Epithelial cell of esophagus (primary cell): Measurements from ENCODE around the gene FRMPD1.

ENCODE experiments used
- DNase-seq: peaks from one replicate; pipeline ENCODE4 v3.0.0; 2010; ENCODE audit warnings: low read depth
- H3K4me3 ChIP-seq: 2 replicates; pipeline ENCODE4 v1.5.1; 2011; ENCODE audit warnings: mild to moderate bottlenecking, low read length, control low read depth
- CTCF ChIP-seq: IDR thresholded peaks from 2 replicates; pipeline ENCODE4 v1.5.1; 2011; ENCODE audit warnings: low read depth, mild to moderate bottlenecking, low read length, control low read depth, inconsistent platforms; ENCODE audit not compliant: insufficient read depth; ENCODE audit errors: missing control alignments

The FRMPD1 gene

DNA sequence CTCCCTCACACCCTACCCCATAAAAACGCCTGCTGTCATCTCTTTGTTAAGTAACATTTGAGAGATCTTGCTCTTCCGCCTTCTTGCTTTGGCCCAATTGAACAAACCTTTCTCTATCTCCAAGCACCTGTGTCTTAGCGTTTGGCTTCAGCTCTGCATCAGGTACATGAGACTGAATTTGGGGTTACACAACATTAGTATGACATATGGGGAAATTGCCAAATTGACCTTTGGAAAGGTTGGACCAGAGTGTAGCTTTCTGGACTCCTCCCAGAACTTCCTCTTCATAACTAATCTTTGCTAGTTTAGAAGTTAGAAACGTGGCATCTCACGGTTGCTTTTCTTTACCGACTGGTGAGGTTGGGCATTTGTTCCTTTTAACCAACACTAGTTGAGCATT lies 137.6 kb downstream of the FRMPD1 start:
- DNase-seq, result no peak
- no peak overlapping the region for H3K4me3 ChIP-seq
- no peak for TF ChIP-seq CTCF

DNA sequence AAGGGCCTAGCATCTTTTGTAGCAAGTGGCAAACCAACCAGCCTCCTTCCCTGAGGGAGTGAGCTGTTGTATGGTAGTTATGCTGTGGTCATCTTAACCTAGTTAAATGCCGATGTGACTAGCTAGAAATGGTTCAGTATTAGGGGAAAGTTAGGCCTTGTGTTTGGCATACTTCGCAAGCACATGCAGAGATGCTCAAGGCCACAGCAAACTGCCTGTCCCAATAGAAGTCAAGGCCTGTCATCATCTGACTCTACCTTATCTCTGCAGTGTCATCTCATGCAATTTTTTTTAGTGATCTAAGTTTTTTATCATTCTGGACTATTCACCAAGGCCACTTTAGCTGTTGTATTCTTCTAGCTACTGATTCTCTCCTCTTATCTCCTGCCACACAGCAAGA lies 139.3 kb downstream of the FRMPD1 start:
- DNase-seq, result no peak
- H3K4me3 ChIP-seq, result no peak overlapping the region
- no peak for TF ChIP-seq CTCF

GRCh38 chr9:37792122-37792521 lies 141.4 kb downstream of the FRMPD1 start:
- H3K4me3 ChIP-seq, result no peak overlapping the region
- TF ChIP-seq CTCF, result no peak
- no peak for DNase-seq

GRCh38 chr9:37796232-37796631 lies 145.5 kb downstream of the FRMPD1 start:
- no peak overlapping the region for H3K4me3 ChIP-seq
- TF ChIP-seq CTCF, result no peak
- no peak for DNase-seq
